ENCODE measurements around the gene CPA4. TPM values are rescaled to one million over a fixed set of nuclear protein-coding genes. Genes with fewer than 3 reads are reported as not detected.

The CPA4 gene
- total RNA-seq, 1 donor from 2014 or later = 7.4 TPM

DNA sequence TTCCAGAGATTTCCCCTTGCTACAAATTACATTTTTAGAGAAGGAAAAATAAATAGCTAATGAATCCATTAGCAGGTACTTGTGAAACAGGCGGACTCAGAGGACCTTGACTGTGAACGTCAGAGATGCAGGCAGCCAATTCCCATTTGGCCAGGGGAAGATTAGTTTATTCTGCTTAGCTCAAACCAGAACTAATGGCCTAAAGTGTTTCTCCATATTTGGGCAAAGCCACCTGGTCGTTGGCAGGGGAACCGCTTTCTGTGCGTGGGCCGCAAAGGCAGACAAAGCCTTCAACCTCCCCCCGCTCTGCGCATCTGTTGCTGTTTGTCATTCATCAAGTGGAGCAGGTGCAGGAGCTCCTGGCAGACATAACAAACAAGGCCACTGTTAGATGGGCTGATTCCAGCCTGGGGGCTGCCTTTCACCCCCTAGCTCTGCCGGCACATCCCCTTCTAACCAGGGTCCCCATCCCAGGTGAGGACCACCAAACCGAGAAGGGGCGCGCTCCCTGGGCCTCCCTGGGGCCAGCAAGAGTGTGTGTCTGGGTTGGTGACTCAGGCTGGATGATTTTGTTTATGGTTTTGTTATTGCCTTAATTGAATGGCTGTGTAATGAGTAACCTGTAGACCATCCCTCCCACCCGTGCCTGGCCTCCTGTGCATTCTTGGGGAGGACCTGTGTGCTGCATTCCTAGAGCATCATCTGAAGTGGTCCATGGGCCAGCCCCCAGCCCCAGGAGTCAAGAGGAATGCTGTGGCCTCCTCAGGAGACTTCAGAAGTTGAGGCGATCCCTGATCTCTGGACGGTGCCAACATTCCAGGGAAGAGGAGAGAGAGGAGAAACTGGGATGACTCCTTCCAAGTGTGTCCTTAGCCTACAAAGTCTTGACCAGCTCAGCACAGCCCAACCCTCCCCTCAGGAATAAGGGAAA, 72.8 kb downstream of the CPA4 start:
- Mint-ChIP-seq H3K27ac (peak overlapping the region; percentile 86), H3K27me3 (no peaks in the 10 kb centered on the region), H3K9me3 (no peaks in the 10 kb centered on the region), H3K36me3 (no peaks in the 10 kb centered on the region), H3K4me1 (ENCODE audit: unreplicated experiment) (peaks cover 54% of the 10 kb centered on the region), H3K4me3 (peak overlapping the region; percentile 44)
- DNase-seq (ENCODE audit: extremely low spot score, unreplicated experiment) = no peak
- TF ChIP-seq, protein P1, sequence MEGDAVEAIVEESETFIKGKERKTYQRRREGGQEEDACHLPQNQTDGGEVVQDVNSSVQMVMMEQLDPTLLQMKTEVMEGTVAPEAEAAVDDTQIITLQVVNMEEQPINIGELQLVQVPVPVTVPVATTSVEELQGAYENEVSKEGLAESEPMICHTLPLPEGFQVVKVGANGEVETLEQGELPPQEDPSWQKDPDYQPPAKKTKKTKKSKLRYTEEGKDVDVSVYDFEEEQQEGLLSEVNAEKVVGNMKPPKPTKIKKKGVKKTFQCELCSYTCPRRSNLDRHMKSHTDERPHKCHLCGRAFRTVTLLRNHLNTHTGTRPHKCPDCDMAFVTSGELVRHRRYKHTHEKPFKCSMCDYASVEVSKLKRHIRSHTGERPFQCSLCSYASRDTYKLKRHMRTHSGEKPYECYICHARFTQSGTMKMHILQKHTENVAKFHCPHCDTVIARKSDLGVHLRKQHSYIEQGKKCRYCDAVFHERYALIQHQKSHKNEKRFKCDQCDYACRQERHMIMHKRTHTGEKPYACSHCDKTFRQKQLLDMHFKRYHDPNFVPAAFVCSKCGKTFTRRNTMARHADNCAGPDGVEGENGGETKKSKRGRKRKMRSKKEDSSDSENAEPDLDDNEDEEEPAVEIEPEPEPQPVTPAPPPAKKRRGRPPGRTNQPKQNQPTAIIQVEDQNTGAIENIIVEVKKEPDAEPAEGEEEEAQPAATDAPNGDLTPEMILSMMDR (conservative IDR thresholded peaks at IDR 0.05) = no peak

DNA sequence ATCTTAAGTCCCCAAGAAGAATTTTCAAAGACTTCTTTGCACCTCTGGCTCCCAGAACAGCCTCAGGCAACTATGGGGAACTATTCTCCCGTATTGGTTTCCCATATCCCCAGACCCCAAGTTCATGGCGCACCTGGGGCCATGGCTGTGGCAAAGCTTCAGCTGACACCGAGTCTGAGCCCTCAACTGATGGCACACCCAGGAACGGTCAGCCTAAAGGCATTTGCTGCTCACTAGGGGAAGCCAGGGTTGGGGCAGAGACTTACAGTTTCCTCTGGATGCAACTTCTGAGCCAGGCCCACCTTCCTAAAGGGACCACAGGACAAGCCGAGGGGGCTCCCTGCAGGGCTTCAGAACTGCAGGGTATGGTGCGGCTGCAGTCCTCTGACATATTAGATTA, 73.6 kb downstream of the CPA4 start:
- peaks cover 54% of the 10 kb centered on the region for H3K4me1 Mint-ChIP-seq (ENCODE audit: unreplicated experiment)
- no peaks in the 10 kb centered on the region for H3K27me3 Mint-ChIP-seq
- no peak for DNase-seq (ENCODE audit: extremely low spot score, unreplicated experiment)
- H3K36me3 Mint-ChIP-seq = no peaks in the 10 kb centered on the region
- no peaks in the 10 kb centered on the region for H3K9me3 Mint-ChIP-seq
- TF ChIP-seq, protein P1 (conservative IDR thresholded peaks at IDR 0.05) = no peak
- peak overlapping the region; percentile 63 for H3K27ac Mint-ChIP-seq
- no peak overlapping the region for H3K4me3 Mint-ChIP-seq

- no peak overlapping the region for H3K4me3 Mint-ChIP-seq
- H3K27ac Mint-ChIP-seq = peak overlapping the region; percentile 63
- H3K9me3 Mint-ChIP-seq = no peaks in the 10 kb centered on the region
- no peak for DNase-seq (ENCODE audit: extremely low spot score, unreplicated experiment)
- peaks cover 59% of the 10 kb centered on the region for H3K4me1 Mint-ChIP-seq (ENCODE audit: unreplicated experiment)
- H3K27me3 Mint-ChIP-seq = no peaks in the 10 kb centered on the region
- TF ChIP-seq, protein P1 (conservative IDR thresholded peaks at IDR 0.05) = no peak
- H3K36me3 Mint-ChIP-seq = peaks cover 3% of the 10 kb centered on the region
These were observed 74.3 kb downstream of the CPA4 start for GRCh38 chr7:130367088-130367755.

- peaks cover 67% of the 10 kb centered on the region for H3K4me1 Mint-ChIP-seq (ENCODE audit: unreplicated experiment)
- no peak for DNase-seq (ENCODE audit: extremely low spot score, unreplicated experiment)
- H3K27ac Mint-ChIP-seq = peak overlapping the region; percentile 42
- peaks cover 3% of the 10 kb centered on the region for H3K36me3 Mint-ChIP-seq
- H3K4me3 Mint-ChIP-seq = no peak overlapping the region
- no peaks in the 10 kb centered on the region for H3K9me3 Mint-ChIP-seq
- no peaks in the 10 kb centered on the region for H3K27me3 Mint-ChIP-seq
- TF ChIP-seq, protein P1 (conservative IDR thresholded peaks at IDR 0.05) = no peak
These were observed 75.1 kb downstream of the CPA4 start for GRCh38 chr7:130367836-130368746.

- Mint-ChIP-seq H3K4me3 (peak overlapping the region; percentile 13), H3K9me3 (no peaks in the 10 kb centered on the region), H3K27ac (peak overlapping the region; percentile 42), H3K36me3 (peaks cover 3% of the 10 kb centered on the region), H3K4me1 (ENCODE audit: unreplicated experiment) (peaks cover 70% of the 10 kb centered on the region), H3K27me3 (no peaks in the 10 kb centered on the region)
- TF ChIP-seq, protein P1 (conservative IDR thresholded peaks at IDR 0.05) = no peak
- DNase-seq (ENCODE audit: extremely low spot score, unreplicated experiment) = no peak
These were observed 76.2 kb downstream of the CPA4 start for GRCh38 chr7:130369110-130369711.
